Bronchial epithelial cell (primary cell): ENCODE data around the gene CCDC43. TPM values are rescaled to one million over a fixed set of nuclear protein-coding genes. Genes with fewer than 3 reads are reported as not detected.
A peak's percentile ranks its signal among the peaks of the same experiment; 100 is the strongest.
"Not testable (repeated sequence)": the region's sequence is repeated elsewhere in the genome, so short reads cannot be mapped to it uniquely, and the experiment has no call there.

Experiments used
- DNase-seq: peaks from one replicate; pipeline ENCODE4 v3.0.0-alpha.2; 2010; ENCODE audit warnings: low read depth
- FAIRE-seq: peaks from 2 replicates; lab custom pipeline; 2011; peaks lifted over from hg19 to GRCh38; lab: Jason Lieb, UNC
- H3K27me3 ChIP-seq: 2 replicates; pipeline ENCODE4 v1.5.1; 2011; ENCODE audit warnings: low read length; ENCODE audit not compliant: control insufficient read depth, insufficient read depth
- H3K36me3 ChIP-seq: 2 replicates; pipeline ENCODE4 v1.5.1; 2011; ENCODE audit warnings: low read length; ENCODE audit not compliant: control insufficient read depth, insufficient read depth
- H3K4me3 ChIP-seq: 2 replicates; pipeline ENCODE4 v1.5.1; 2011; ENCODE audit warnings: mild to moderate bottlenecking, low read depth, low read length, control low read depth
- CTCF ChIP-seq: IDR thresholded peaks from 2 replicates; pipeline ENCODE4 v1.5.1; 2011; ENCODE audit warnings: mild to moderate bottlenecking, moderate library complexity, low read length, control low read depth, inconsistent platforms; ENCODE audit not compliant: insufficient read depth, severe bottlenecking
- total RNA-seq: library from RNA; depleted of rRNA; stranded (reverse); fragments of >200 nt; gene quantifications from 2 replicates; pipeline ENCODE4 v1.2.1, GENCODE V29; 2014

The CCDC43 gene
- total RNA-seq, 1 donor from 2014 or later, result 46.1 TPM

GRCh38 chr17:44690746-44691306, 1.2 kb upstream of the CCDC43 start:
- H3K36me3 ChIP-seq, H3K4me3 ChIP-seq, FAIRE-seq, H3K27me3 ChIP-seq: not testable (repeated sequence)
- TF ChIP-seq CTCF, result peak; percentile 57
- peak; percentile 64 for DNase-seq

GRCh38 chr17:44688675-44689476, 700 bp downstream of the CCDC43 start:
- peak; percentile 16 for DNase-seq
- FAIRE-seq, result no peak
- Histone ChIP-seq H3K27me3 (no peaks in the 10 kb centered on the region), H3K36me3 (no peaks in the 10 kb centered on the region), H3K4me3 (peak overlapping the region; percentile 98)
- no peak for TF ChIP-seq CTCF

- no peaks in the 10 kb centered on the region for H3K36me3 ChIP-seq
- H3K27me3 ChIP-seq, result no peaks in the 10 kb centered on the region
- no peak overlapping the region for H3K4me3 ChIP-seq
- FAIRE-seq (no peak), DNase-seq (no peak)
- no peak for TF ChIP-seq CTCF
Observed at GRCh38 chr17:44688200-44688599, 1.4 kb downstream of the CCDC43 start.

- DNase-seq, result no peak
- TF ChIP-seq CTCF, result no peak
- Histone ChIP-seq H3K27me3 (no peaks in the 10 kb centered on the region), H3K36me3 (no peaks in the 10 kb centered on the region), H3K4me3 (no peak overlapping the region)
- FAIRE-seq, result no peak
Observed at GRCh38 chr17:44687756-44688155, 1.8 kb downstream of the CCDC43 start.

- H3K36me3 ChIP-seq, H3K4me3 ChIP-seq, FAIRE-seq, H3K27me3 ChIP-seq, DNase-seq: not testable (repeated sequence)
Observed at GRCh38 chr17:44683303-44683702, 6.3 kb downstream of the CCDC43 start.

- DNase-seq (no peak), FAIRE-seq (no peak)
- Histone ChIP-seq H3K27me3 (no peaks in the 10 kb centered on the region), H3K4me3 (no peak overlapping the region), H3K36me3 (peaks cover 7% of the 10 kb centered on the region)
- TF ChIP-seq CTCF, result no peak
Observed at GRCh38 chr17:44677136-44677535, 12.4 kb downstream of the CCDC43 start.
